ENCODE data around the gene CCDC9B.
A peak's percentile ranks its signal among the peaks of the same experiment; 100 is the strongest.

Gene CCDC9B

GRCh38 chr15:40293006-40293405 lies 47.7 kb downstream of the CCDC9B start:
- no peak for TF ChIP-seq EZH2 (IDR thresholded peaks at IDR 0.05)
- no peak for TF ChIP-seq POLR2AphosphoS5 (IDR thresholded peaks at IDR 0.05; ENCODE audit: borderline replicate concordance, low read depth, low read length)
- TF ChIP-seq FOXP2 (optimal IDR thresholded peaks at IDR 0.05; ENCODE audit: control extremely low read depth, extremely low read length, insufficient read depth) = no peak
- Histone ChIP-seq H3K27ac (no peak overlapping the region), H3K4me3 (no peak overlapping the region), H3K9ac (ENCODE audit: insufficient read length) (no peak overlapping the region), H3K36me3 (ENCODE audit: insufficient read depth, low read length) (no peaks in the 10 kb centered on the region; the same call in 1 of the 2 replicates), H3K9me3 (ENCODE audit: low read depth, low read length) (no peaks in the 10 kb centered on the region)
- no peak for DNase-seq (ENCODE audit: low read depth, low spot score)

DNA sequence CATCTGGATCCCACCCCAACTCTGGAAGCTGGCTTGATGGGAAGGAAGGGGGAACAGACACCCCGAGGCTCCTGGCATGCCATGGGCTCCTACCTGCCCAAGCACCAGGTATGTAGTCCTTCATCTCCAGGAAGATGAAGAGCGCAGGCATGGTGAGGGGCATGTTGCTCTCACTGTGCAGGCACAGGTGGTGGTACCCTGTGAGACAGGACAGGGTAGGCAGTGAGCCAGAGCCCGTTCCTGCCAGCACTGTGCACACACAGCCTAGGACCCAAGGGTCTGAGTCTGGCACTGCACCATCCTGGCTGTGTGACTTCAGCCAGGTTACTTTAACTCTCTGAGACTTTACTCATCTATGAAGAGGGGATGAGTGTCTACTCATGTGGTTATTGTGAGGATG lies 48.5 kb downstream of the CCDC9B start:
- Histone ChIP-seq H3K4me3 (no peak overlapping the region), H3K9me3 (ENCODE audit: low read depth, low read length) (no peaks in the 10 kb centered on the region), H3K36me3 (ENCODE audit: insufficient read depth, low read length) (no peaks in the 10 kb centered on the region), H3K9ac (ENCODE audit: insufficient read length) (no peak overlapping the region), H3K27ac (no peak overlapping the region)
- TF ChIP-seq EZH2 (IDR thresholded peaks at IDR 0.05) (no peak), POLR2AphosphoS5 (IDR thresholded peaks at IDR 0.05; ENCODE audit: borderline replicate concordance, low read depth, low read length) (no peak), FOXP2 (optimal IDR thresholded peaks at IDR 0.05; ENCODE audit: control extremely low read depth, extremely low read length, insufficient read depth) (no peak)
- DNase-seq (ENCODE audit: low read depth, low spot score) = no peak

DNA sequence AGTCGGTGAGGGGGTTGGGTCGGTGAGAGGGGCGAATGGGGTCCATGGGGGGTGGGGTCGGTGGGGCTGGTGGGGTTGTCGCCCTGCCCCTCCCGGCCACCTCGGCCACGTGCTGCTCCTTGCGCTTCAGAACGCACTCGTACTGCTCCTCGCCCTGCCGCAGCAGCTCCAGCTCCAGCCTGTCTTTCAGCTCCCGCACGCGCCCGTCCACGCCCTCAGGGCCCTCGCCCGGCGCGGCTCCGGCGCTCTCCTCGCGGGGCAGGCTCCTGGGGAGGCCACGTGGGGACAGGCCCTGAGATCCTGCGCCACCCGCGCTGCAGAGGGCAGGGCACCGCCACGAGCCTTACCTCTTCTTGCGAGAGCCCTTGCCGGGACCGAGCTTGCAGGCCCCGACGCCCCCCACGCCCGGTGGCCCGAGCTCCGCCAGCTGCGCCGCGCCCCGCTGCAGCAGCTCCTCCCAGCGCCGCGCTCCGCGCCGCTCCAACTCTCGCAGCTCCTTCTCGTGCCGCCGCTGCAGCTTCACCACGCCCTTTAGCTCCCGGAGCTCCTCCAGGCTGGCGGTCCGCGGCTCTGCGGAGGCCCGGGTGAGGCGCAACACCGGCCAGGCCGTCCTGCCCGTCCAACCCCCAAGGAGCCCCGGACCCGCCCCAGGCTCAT lies 49.7 kb downstream of the CCDC9B start:
- Histone ChIP-seq H3K27ac (no peak overlapping the region), H3K9me3 (ENCODE audit: low read depth, low read length) (no peaks in the 10 kb centered on the region), H3K9ac (ENCODE audit: insufficient read length) (peak overlapping the region; percentile 75), H3K36me3 (ENCODE audit: insufficient read depth, low read length) (no peaks in the 10 kb centered on the region), H3K4me3 (peak overlapping the region; percentile 80)
- TF ChIP-seq POLR2AphosphoS5 (IDR thresholded peaks at IDR 0.05; ENCODE audit: borderline replicate concordance, low read depth, low read length) (no peak), EZH2 (IDR thresholded peaks at IDR 0.05) (no peak), FOXP2 (optimal IDR thresholded peaks at IDR 0.05; ENCODE audit: control extremely low read depth, extremely low read length, insufficient read depth) (no peak)
- DNase-seq (ENCODE audit: low read depth, low spot score) = no peak

DNA sequence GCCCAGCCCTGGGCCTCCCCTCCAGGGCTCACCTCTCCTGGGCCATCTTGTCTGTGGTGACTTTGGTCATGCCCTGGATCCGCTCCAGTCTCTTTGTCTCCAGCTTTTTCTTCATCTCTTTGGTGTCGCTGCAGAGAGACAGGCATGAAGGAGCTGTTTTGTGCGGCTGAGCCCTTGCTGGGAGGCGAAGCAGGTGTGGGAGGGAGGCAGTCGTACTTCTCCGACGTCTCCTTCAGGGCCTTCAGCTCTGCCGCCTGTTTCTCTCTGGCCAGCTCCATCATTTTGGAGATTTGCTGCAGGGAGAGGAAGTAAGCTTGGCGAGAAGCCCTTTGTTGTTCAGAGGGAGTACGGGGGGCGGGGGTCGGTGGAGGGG lies 50.2 kb downstream of the CCDC9B start:
- Histone ChIP-seq H3K4me3 (peak overlapping the region; percentile 80), H3K9me3 (ENCODE audit: low read depth, low read length) (no peaks in the 10 kb centered on the region), H3K27ac (no peak overlapping the region), H3K9ac (ENCODE audit: insufficient read length) (no peak overlapping the region), H3K36me3 (ENCODE audit: insufficient read depth, low read length) (no peaks in the 10 kb centered on the region)
- DNase-seq (ENCODE audit: low read depth, low spot score) = no peak
- TF ChIP-seq FOXP2 (optimal IDR thresholded peaks at IDR 0.05; ENCODE audit: control extremely low read depth, extremely low read length, insufficient read depth) (no peak), POLR2AphosphoS5 (IDR thresholded peaks at IDR 0.05; ENCODE audit: borderline replicate concordance, low read depth, low read length) (no peak), EZH2 (IDR thresholded peaks at IDR 0.05) (no peak)

DNA sequence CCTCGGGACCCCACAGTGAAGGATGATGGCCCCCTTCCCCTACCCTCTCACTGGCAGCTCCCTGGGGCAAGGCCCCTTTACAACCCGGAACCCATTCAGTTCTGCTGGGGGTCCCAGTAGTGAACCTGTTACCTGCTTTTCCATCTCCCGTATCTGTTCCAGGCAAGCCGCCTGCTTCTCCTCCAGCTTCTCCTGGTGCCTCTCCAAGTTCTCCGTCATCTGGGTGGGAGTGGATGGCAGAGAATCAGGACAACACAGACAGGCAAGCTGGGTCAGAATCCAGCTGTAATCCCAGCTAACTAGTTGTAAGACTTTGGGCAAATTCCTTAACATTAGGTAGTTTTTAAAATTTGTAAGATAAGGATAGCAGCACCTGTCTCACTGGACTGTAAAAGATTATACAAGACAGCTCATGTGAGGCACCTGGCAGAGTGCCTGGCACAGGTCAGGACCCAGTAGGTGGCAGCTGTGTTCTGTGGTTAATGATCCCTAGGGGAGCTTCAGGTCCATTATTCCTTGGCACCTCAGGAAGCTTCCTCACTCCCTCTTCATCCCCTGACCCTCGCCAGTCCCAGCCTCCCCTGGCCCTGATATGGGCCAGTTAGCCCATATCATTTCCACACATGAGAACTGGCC lies 51.5 kb downstream of the CCDC9B start:
- Histone ChIP-seq H3K9me3 (ENCODE audit: low read depth, low read length) (no peaks in the 10 kb centered on the region), H3K36me3 (ENCODE audit: insufficient read depth, low read length) (no peaks in the 10 kb centered on the region), H3K4me3 (no peak overlapping the region), H3K9ac (ENCODE audit: insufficient read length) (no peak overlapping the region), H3K27ac (no peak overlapping the region)
- no peak for DNase-seq (ENCODE audit: low read depth, low spot score)
- no peak for TF ChIP-seq POLR2AphosphoS5 (IDR thresholded peaks at IDR 0.05; ENCODE audit: borderline replicate concordance, low read depth, low read length)
- TF ChIP-seq FOXP2 (optimal IDR thresholded peaks at IDR 0.05; ENCODE audit: control extremely low read depth, extremely low read length, insufficient read depth) = no peak
- TF ChIP-seq EZH2 (IDR thresholded peaks at IDR 0.05) = no peak

- H3K4me3 ChIP-seq = no peak overlapping the region
- H3K9me3 ChIP-seq (ENCODE audit: low read depth, low read length) = no peaks in the 10 kb centered on the region
- TF ChIP-seq EZH2 (IDR thresholded peaks at IDR 0.05) (no peak), POLR2AphosphoS5 (IDR thresholded peaks at IDR 0.05; ENCODE audit: borderline replicate concordance, low read depth, low read length) (no peak), FOXP2 (optimal IDR thresholded peaks at IDR 0.05; ENCODE audit: control extremely low read depth, extremely low read length, insufficient read depth) (no peak)
- no peaks in the 10 kb centered on the region for H3K36me3 ChIP-seq (ENCODE audit: insufficient read depth, low read length)
- DNase-seq (ENCODE audit: low read depth, low spot score) = no peak
- no peak overlapping the region for H3K27ac ChIP-seq
- H3K9ac ChIP-seq (ENCODE audit: insufficient read length) = no peak overlapping the region
Observed at GRCh38 chr15:40287968-40288367, 52.8 kb downstream of the CCDC9B start.

DNA sequence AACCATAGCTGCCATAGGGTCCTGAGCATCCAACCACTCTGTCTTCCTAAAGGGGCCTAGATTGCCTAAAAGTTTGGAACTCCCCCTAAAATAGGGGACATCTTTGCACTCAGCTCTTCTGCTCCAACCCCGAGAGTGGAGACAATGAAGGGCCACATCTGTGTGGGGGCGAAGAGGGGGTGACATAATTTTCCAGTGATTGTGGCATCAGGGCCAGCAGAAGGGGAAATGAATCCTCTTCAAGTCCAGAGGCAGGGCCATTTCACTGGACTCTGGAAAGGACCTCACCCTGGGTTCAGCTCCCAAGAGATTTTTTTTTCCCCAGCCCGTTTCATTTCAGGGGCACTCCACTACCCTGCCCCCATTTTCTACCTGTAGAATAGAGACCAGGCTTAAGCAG lies 53.2 kb downstream of the CCDC9B start:
- no peaks in the 10 kb centered on the region for H3K36me3 ChIP-seq (ENCODE audit: insufficient read depth, low read length)
- DNase-seq (ENCODE audit: low read depth, low spot score) = no peak
- TF ChIP-seq FOXP2 (optimal IDR thresholded peaks at IDR 0.05; ENCODE audit: control extremely low read depth, extremely low read length, insufficient read depth) (no peak), EZH2 (IDR thresholded peaks at IDR 0.05) (no peak), POLR2AphosphoS5 (IDR thresholded peaks at IDR 0.05; ENCODE audit: borderline replicate concordance, low read depth, low read length) (no peak)
- no peaks in the 10 kb centered on the region for H3K9me3 ChIP-seq (ENCODE audit: low read depth, low read length)
- no peak overlapping the region for H3K9ac ChIP-seq (ENCODE audit: insufficient read length)
- H3K4me3 ChIP-seq = no peak overlapping the region
- peak overlapping the region; percentile 89; the same call in 1 of the 2 replicates for H3K27ac ChIP-seq

DNA sequence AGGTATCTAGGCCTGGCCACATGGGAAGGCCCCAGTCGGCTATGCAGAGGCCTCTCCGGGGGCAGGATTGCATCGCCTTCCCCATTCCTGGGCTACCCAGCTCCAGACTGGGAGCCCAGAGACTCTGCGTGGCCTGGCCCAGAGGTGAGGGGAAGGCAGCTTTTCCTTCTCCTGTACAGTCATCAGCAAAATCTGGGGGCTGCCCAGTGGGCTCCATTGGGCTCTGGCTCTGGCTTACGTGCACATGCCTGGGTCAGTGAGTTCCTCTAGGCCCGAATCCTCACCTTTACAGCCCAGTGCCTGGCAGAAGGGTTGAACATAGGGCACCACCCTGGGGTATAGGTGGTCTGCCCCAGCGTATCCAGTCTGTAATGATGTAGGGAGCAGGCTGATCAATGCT lies 53.9 kb downstream of the CCDC9B start:
- Histone ChIP-seq H3K9me3 (ENCODE audit: low read depth, low read length) (no peaks in the 10 kb centered on the region), H3K36me3 (ENCODE audit: insufficient read depth, low read length) (no peaks in the 10 kb centered on the region), H3K4me3 (no peak overlapping the region), H3K9ac (ENCODE audit: insufficient read length) (no peak overlapping the region), H3K27ac (peak overlapping the region; percentile 89)
- DNase-seq (ENCODE audit: low read depth, low spot score) = no peak
- TF ChIP-seq FOXP2 (optimal IDR thresholded peaks at IDR 0.05; ENCODE audit: control extremely low read depth, extremely low read length, insufficient read depth) = no peak
- no peak for TF ChIP-seq EZH2 (IDR thresholded peaks at IDR 0.05)
- no peak for TF ChIP-seq POLR2AphosphoS5 (IDR thresholded peaks at IDR 0.05; ENCODE audit: borderline replicate concordance, low read depth, low read length)
